ENCODE results near the gene CCSER1. TPM values are rescaled to one million over a fixed set of nuclear protein-coding genes. Genes with fewer than 3 reads are reported as not detected.
"Not testable (repeated sequence)": the region's sequence is repeated elsewhere in the genome, so short reads cannot be mapped to it uniquely, and the experiment has no call there.

CCSER1 gene
- total RNA-seq, 2 donors from 2014 or later, result 1.5 to 2.7 TPM

DNA sequence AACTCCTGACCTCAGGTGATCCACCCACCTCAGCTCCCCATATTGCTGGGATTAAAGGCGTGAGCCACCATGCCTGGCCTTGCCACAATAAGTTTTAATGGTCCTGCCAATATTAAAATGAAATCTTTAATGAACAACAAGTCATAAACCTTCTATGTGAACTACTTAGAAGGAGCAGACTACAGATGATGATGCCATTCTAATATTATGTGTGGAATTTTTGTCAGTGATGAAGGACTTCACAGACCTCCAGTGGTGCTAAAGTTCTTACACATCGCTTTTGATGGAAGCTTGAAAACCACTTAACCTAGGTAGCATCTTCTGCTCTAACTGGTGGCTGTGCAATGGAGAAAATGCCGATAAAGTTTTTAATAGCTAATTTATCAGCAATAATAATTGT is 331.4 kb downstream of the CCSER1 start:
- no peak overlapping the region for H3K27ac ChIP-seq
- no peak for ATAC-seq (ENCODE audit: insufficient number of reproducible peaks, low FRiP score, low read depth)
- no peak for DNase-seq (ENCODE audit: low spot score)
- no peaks in the 10 kb centered on the region for H3K9me3 ChIP-seq
- no peaks in the 10 kb centered on the region for H3K27me3 ChIP-seq (replicated peaks; ENCODE audit: insufficient read depth)
- TF ChIP-seq, protein P1, sequence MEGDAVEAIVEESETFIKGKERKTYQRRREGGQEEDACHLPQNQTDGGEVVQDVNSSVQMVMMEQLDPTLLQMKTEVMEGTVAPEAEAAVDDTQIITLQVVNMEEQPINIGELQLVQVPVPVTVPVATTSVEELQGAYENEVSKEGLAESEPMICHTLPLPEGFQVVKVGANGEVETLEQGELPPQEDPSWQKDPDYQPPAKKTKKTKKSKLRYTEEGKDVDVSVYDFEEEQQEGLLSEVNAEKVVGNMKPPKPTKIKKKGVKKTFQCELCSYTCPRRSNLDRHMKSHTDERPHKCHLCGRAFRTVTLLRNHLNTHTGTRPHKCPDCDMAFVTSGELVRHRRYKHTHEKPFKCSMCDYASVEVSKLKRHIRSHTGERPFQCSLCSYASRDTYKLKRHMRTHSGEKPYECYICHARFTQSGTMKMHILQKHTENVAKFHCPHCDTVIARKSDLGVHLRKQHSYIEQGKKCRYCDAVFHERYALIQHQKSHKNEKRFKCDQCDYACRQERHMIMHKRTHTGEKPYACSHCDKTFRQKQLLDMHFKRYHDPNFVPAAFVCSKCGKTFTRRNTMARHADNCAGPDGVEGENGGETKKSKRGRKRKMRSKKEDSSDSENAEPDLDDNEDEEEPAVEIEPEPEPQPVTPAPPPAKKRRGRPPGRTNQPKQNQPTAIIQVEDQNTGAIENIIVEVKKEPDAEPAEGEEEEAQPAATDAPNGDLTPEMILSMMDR (IDR thresholded peaks at IDR 0.05), result no peak
- H3K4me3 ChIP-seq, result no peak overlapping the region
- no peaks in the 10 kb centered on the region for H3K36me3 ChIP-seq
- H3K4me1 ChIP-seq (ENCODE audit: control insufficient read depth in 1 of 2, low read depth in 2 of 2), result no peaks in the 10 kb centered on the region

DNA sequence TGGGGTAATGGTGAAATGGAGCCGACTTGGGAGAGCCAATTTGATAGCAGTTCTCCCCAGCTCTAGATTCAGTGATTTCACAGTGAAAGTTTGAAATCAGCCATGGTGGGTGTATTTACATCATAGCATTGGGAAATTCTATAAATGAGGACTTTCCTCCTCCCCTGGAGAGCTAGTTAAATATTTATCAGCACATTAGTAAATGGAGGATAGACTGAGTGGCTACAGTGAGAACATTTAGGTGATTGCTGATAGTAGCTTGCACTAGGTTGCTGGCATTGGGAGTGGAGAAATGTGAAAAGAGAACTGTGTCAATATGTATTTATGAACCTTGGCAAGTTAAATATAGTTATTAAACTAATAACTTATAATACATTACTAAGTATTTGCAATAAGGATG is 347.3 kb downstream of the CCSER1 start:
- Histone ChIP-seq H3K27ac (no peak overlapping the region), H3K4me1 (ENCODE audit: control insufficient read depth in 1 of 2, low read depth in 2 of 2) (no peaks in the 10 kb centered on the region), H3K4me3 (no peak overlapping the region), H3K27me3 (replicated peaks; ENCODE audit: insufficient read depth) (no peaks in the 10 kb centered on the region), H3K36me3 (no peaks in the 10 kb centered on the region), H3K9me3 (no peaks in the 10 kb centered on the region)
- TF ChIP-seq, protein P1 (IDR thresholded peaks at IDR 0.05), result no peak
- DNase-seq (ENCODE audit: low spot score) (no peak), ATAC-seq (ENCODE audit: insufficient number of reproducible peaks, low FRiP score, low read depth) (no peak)

DNA sequence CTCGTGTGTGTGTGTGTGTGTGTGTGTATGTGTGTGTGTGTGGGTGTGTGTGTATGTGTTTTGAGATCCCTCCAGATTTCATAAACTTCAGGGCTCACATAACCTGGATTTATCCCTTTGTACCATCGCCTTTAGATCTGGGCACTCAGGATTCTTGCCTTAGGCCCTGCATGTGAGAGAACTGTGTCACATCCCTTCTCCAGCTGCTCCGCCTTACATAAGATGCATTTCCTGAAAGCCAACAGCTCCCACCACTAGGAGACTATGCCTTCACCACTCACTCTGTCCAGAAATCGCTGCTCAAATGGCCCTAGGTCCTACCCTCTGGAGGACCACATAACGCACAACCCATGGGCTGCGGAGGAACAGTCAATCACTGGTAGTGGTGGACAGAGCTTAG is 348.8 kb downstream of the CCSER1 start:
- no peaks in the 10 kb centered on the region for H3K27me3 ChIP-seq (replicated peaks; ENCODE audit: insufficient read depth)
- H3K9me3 ChIP-seq, result no peaks in the 10 kb centered on the region
- ATAC-seq (ENCODE audit: insufficient number of reproducible peaks, low FRiP score, low read depth) (no peak), DNase-seq (ENCODE audit: low spot score) (no peak)
- H3K27ac ChIP-seq, result no peak overlapping the region
- no peaks in the 10 kb centered on the region for H3K4me1 ChIP-seq (ENCODE audit: control insufficient read depth in 1 of 2, low read depth in 2 of 2)
- H3K36me3 ChIP-seq, result no peaks in the 10 kb centered on the region
- TF ChIP-seq, protein P1 (IDR thresholded peaks at IDR 0.05), result no peak
- H3K4me3 ChIP-seq, result no peak overlapping the region

DNA sequence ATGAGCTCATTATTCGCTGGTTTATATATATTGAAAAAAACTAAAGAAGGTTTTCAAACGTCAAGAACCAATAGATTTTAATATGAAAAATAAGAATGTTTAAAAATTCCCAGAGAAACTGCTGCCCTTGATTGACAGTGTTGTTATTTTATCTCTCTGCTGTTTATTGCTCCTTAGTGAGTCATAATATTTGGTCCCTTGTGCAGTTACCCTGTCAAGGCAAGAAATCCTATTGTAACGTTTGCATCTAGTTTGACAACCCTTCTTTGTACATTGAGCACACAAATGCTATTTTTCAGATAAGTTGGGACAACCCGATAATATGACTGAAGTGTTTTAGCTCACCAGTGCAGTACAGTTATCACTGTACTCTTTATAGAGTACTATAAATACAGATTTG is 349.4 kb downstream of the CCSER1 start:
- TF ChIP-seq, protein P1 (IDR thresholded peaks at IDR 0.05), result no peak
- H3K27me3 ChIP-seq (replicated peaks; ENCODE audit: insufficient read depth), result no peaks in the 10 kb centered on the region
- H3K9me3 ChIP-seq, result no peaks in the 10 kb centered on the region
- no peak overlapping the region for H3K4me3 ChIP-seq
- DNase-seq (ENCODE audit: low spot score) (no peak), ATAC-seq (ENCODE audit: insufficient number of reproducible peaks, low FRiP score, low read depth) (no peak)
- H3K27ac ChIP-seq, result no peak overlapping the region
- no peaks in the 10 kb centered on the region for H3K36me3 ChIP-seq
- H3K4me1 ChIP-seq (ENCODE audit: control insufficient read depth in 1 of 2, low read depth in 2 of 2), result no peaks in the 10 kb centered on the region

DNA sequence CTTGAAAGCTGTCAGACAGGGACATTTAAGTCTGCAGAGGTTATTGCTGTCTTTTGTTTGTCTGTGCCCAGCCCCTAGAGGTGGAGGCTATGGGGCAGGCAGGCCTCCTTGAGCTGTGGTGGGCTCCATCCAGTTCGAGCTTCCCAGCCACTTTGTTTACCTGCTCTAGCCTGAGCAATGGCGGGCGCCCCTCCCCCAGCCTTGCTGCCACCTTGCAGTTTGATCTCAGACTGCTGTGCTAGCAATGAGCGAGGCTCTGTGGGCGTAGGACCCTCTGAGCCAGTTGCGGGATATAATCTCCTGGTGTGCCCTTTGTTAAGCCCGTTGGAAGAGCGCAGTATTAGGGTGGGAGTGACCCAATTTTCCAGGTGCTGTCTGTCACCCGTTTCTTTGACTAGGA is 357.7 kb downstream of the CCSER1 start:
- not testable (repeated sequence) for H3K27ac ChIP-seq; H3K4me3 ChIP-seq; ATAC-seq (ENCODE audit: insufficient number of reproducible peaks, low FRiP score, low read depth); H3K27me3 ChIP-seq (replicated peaks; ENCODE audit: insufficient read depth); H3K36me3 ChIP-seq; DNase-seq (ENCODE audit: low spot score); H3K9me3 ChIP-seq; H3K4me1 ChIP-seq (ENCODE audit: control insufficient read depth in 1 of 2, low read depth in 2 of 2)

DNA sequence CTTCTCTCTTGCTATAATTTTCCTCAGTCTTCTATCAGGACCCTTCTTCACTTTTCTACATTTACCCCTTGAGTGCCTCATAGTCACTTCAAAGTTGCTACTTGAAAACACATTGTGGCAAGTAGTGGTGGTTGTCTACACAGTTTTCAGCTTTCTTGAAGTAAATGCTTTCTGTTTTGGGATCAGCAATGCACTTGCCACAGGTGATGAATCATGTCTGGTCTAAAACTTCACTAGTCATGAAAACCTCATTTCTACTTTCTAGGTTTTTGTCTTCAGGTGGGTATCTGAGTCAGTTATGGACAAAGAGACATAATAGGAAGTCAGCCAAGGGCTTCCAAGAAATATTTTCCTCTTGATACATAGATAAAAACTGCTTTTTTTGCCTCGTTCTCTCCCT is 359.2 kb downstream of the CCSER1 start:
- ATAC-seq (ENCODE audit: insufficient number of reproducible peaks, low FRiP score, low read depth) (no peak), DNase-seq (ENCODE audit: low spot score) (no peak)
- H3K4me3 ChIP-seq, result no peak overlapping the region
- no peak overlapping the region for H3K27ac ChIP-seq
- no peaks in the 10 kb centered on the region for H3K4me1 ChIP-seq (ENCODE audit: control insufficient read depth in 1 of 2, low read depth in 2 of 2)
- TF ChIP-seq, protein P1 (IDR thresholded peaks at IDR 0.05), result no peak
- H3K36me3 ChIP-seq, result no peaks in the 10 kb centered on the region
- peaks cover 3% of the 10 kb centered on the region for H3K9me3 ChIP-seq
- no peaks in the 10 kb centered on the region for H3K27me3 ChIP-seq (replicated peaks; ENCODE audit: insufficient read depth)

Data from thoracic aorta (tissue), 2 donors.